Mucosa of gallbladder (tissue), 1 donor: ENCODE measurements around the gene WDR48. TPM values are rescaled to one million over a fixed set of nuclear protein-coding genes. Genes with fewer than 3 reads are reported as not detected.

Source experiments
- DNase-seq: peaks from one replicate; pipeline ENCODE4 v3.0.0-alpha.2; 2020; ENCODE audit warnings: low spot score
- total RNA-seq: library from RNA; stranded (reverse); gene quantifications from one replicate; pipeline ENCODE4 v1.2.1, GENCODE V29; 2021
- donor health status: DM: no; HTN: no; CAD: no.

Gene WDR48
- total RNA-seq, 1 donor from 2014 or later: 45.6 TPM

- no peak for DNase-seq
Observed at GRCh38 chr3:39102504-39103323, 50.9 kb downstream of the WDR48 start.

- no peak for DNase-seq
Observed at GRCh38 chr3:39103324-39103693, 51.5 kb downstream of the WDR48 start.

GRCh38 chr3:39103791-39104552, 52.2 kb downstream of the WDR48 start:
- peak; percentile 6 for DNase-seq

- DNase-seq: no peak
Observed at GRCh38 chr3:39104961-39105686, 53.3 kb downstream of the WDR48 start.

- DNase-seq: no peak
Observed at GRCh38 chr3:39105687-39106063, 53.9 kb downstream of the WDR48 start.

GRCh38 chr3:39106281-39106811, 54.5 kb downstream of the WDR48 start:
- DNase-seq: no peak

GRCh38 chr3:39106851-39107387, 55.1 kb downstream of the WDR48 start:
- DNase-seq: peak; percentile 61

GRCh38 chr3:39107388-39108199, 55.8 kb downstream of the WDR48 start, which contains the start of the genes GORASP1 and TTC21A:
Gene GORASP1, minus strand, starts transcription at chr3:39107627. Its CDS starts 86 bp downstream, at chr3:39107541.
Gene TTC21A, plus strand, starts transcription at chr3:39107680. Its CDS starts 158 bp downstream, at chr3:39107838.
- peak; percentile 92 for DNase-seq

GRCh38 chr3:39108200-39108710, 56.4 kb downstream of the WDR48 start:
- DNase-seq: no peak

GRCh38 chr3:39109086-39109485, 57.3 kb downstream of the WDR48 start:
- no peak for DNase-seq

GRCh38 chr3:39110041-39110639, 58.3 kb downstream of the WDR48 start:
- no peak for DNase-seq

- no peak for DNase-seq
Observed at GRCh38 chr3:39112113-39112512, 60.3 kb downstream of the WDR48 start.

- DNase-seq: no peak
Observed at GRCh38 chr3:39112535-39112934, 60.7 kb downstream of the WDR48 start.

GRCh38 chr3:39113291-39113690, 61.5 kb downstream of the WDR48 start:
- no peak for DNase-seq

GRCh38 chr3:39114456-39114855, 62.6 kb downstream of the WDR48 start:
- no peak for DNase-seq

GRCh38 chr3:39115870-39116269, 64.1 kb downstream of the WDR48 start:
- DNase-seq: no peak

GRCh38 chr3:39118079-39118478, 66.3 kb downstream of the WDR48 start:
- DNase-seq: no peak

GRCh38 chr3:39118931-39119660, 67.3 kb downstream of the WDR48 start:
- DNase-seq: no peak

GRCh38 chr3:39121621-39122020, 69.8 kb downstream of the WDR48 start:
- DNase-seq: no peak
